SK-N-SH (cell line): ENCODE measurements around the gene EEF1E1. TPM values are rescaled to one million over a fixed set of nuclear protein-coding genes. Genes with fewer than 3 reads are reported as not detected.
A peak's percentile ranks its signal among the peaks of the same experiment; 100 is the strongest.

Source experiments
- CTCF ChIA-PET: fragments of 300-600, 350-600 bp; formaldehyde crosslinking; extraction: SDS; loops from one replicate; lab custom pipeline; 2021; lab: Yijun Ruan, JAX
- POLR2A ChIA-PET: fragments of 350-600 bp; sonication (Branson Sonifier 250); formaldehyde crosslinking; extraction: SDS; loops from one replicate; lab custom pipeline; 2020; ENCODE audit warnings: antibody characterized with exemption, inconsistent platforms; lab: Yijun Ruan, JAX
- DNase-seq: peaks from one replicate; pipeline ENCODE4 v3.0.0; 2012
- H2AFZ ChIP-seq: fragments of 200-600 bp; sonication (generic); 2 replicates; pipeline ENCODE4 v1.8.1; 2016; ENCODE audit warnings: antibody characterized with exemption, mild to moderate bottlenecking, low read depth
- H3F3A ChIP-seq: fragments of 200-600 bp; sonication (generic); replicated peaks from 2 replicates; pipeline ENCODE3; 2016; ENCODE audit warnings: antibody characterized with exemption, mild to moderate bottlenecking; ENCODE audit not compliant: insufficient read depth
- H3K27ac ChIP-seq, 2 experiments: fragments of 200-500 bp in 1 of 2; fragments of 200-600 bp in 1 of 2; sonication (Bioruptor generic) in 1 of 2; sonication (generic), shearing (Covaris generic) in 1 of 2; 2 replicates each; pipeline versions ENCODE4 v1.5.1 to v1.6.1; 2014 to 2016; ENCODE audit warnings: low read depth in 2 of 2, inconsistent platforms in 1 of 2, low read length in 1 of 2, mild to moderate bottlenecking in 1 of 2, mixed read lengths in 1 of 2
- H3K27me3 ChIP-seq: fragments of 200-600 bp; sonication (generic), shearing (Covaris generic); 2 replicates; pipeline ENCODE4 v1.6.1; 2016; ENCODE audit warnings: mixed run types; ENCODE audit not compliant: insufficient read depth
- H3K36me3 ChIP-seq, 2 experiments: fragments of 200-500 bp in 1 of 2; fragments of 200-600 bp in 1 of 2; sonication (Bioruptor generic) in 1 of 2; sonication (generic) in 1 of 2; replicated peaks in 1 of 2; 2 replicates each; pipeline versions ENCODE3 to v1.5.1; 2014 to 2016; ENCODE audit warnings: low read length in 1 of 2, mild to moderate bottlenecking in 1 of 2; ENCODE audit not compliant: insufficient read depth in 2 of 2, control insufficient read depth in 1 of 2
- H3K4me1 ChIP-seq, 2 experiments: fragments of 200-500 bp in 1 of 2; fragments of 200-600 bp in 1 of 2; sonication (Bioruptor generic) in 1 of 2; sonication (generic), shearing (Covaris generic) in 1 of 2; 2 replicates each; pipeline versions ENCODE4 v1.5.1 to v1.6.1; 2014 to 2016; ENCODE audit warnings: low read depth in 1 of 2, low read length in 1 of 2, mixed run types in 1 of 2; ENCODE audit not compliant: insufficient read depth in 2 of 2, control insufficient read depth in 1 of 2
- H3K4me2 ChIP-seq: fragments of 200-600 bp; sonication (generic), shearing (Covaris generic); 2 replicates; pipeline ENCODE4 v1.6.1; 2017; ENCODE audit warnings: mixed run types
- H3K4me3 ChIP-seq, 2 experiments: fragments of 200-500 bp in 1 of 2; fragments of 200-600 bp in 1 of 2; sonication (Bioruptor generic) in 1 of 2; sonication (generic), shearing (Covaris generic) in 1 of 2; 2 replicates each; pipeline versions ENCODE4 v1.5.1 to v1.8.1; 2014 to 2016; ENCODE audit warnings: low read depth in 2 of 2, inconsistent platforms in 1 of 2, low read length in 1 of 2, mild to moderate bottlenecking in 1 of 2, mixed read lengths in 1 of 2, moderate library complexity in 1 of 2
- H3K79me2 ChIP-seq: fragments of 200-600 bp; sonication (generic); 2 replicates; pipeline ENCODE4 v1.8.1; 2017; ENCODE audit warnings: mild to moderate bottlenecking; ENCODE audit not compliant: insufficient read depth
- H3K9ac ChIP-seq: fragments of 200-600 bp; sonication (generic); 2 replicates; pipeline ENCODE4 v1.6.1; 2017; ENCODE audit warnings: mixed run types
- H3K9me2 ChIP-seq: fragments of 200-600 bp; sonication (generic); 2 replicates; pipeline ENCODE4 v1.6.1; 2017; ENCODE audit warnings: mixed run types
- H3K9me3 ChIP-seq: fragments of 200-600 bp; sonication (generic); 2 replicates; pipeline ENCODE4 v1.6.1; 2017; ENCODE audit warnings: mixed run types, mild to moderate bottlenecking, moderate library complexity
- H4K20me1 ChIP-seq: fragments of 200-600 bp; sonication (generic); 2 replicates; pipeline ENCODE4 v1.6.1; 2017; ENCODE audit warnings: mild to moderate bottlenecking, mixed run types; ENCODE audit not compliant: insufficient read depth
- CHD2 ChIP-seq: fragments of 150-350 bp; IDR thresholded peaks from 2 replicates; pipeline ENCODE4 v1.6.1; 2018; ENCODE audit warnings: low read length; ENCODE audit not compliant: partially characterized antibody
- ELF1 ChIP-seq: IDR thresholded peaks from 2 replicates; pipeline ENCODE4 v1.4.0; 2012
- EP300 ChIP-seq, 2 experiments: IDR thresholded peaks; 2 replicates each; pipeline versions ENCODE4 v1.4.0 to v1.6.1; 2012; ENCODE audit warnings: borderline replicate concordance in 1 of 2, low read depth in 1 of 2, low read length in 1 of 2
- FOSL2 ChIP-seq: IDR thresholded peaks from 2 replicates; pipeline ENCODE4 v1.4.0; 2012; ENCODE audit warnings: low read depth, mild to moderate bottlenecking, moderate library complexity, borderline replicate concordance
- GABPA ChIP-seq: IDR thresholded peaks from 2 replicates; pipeline ENCODE4 v1.4.0; 2012; ENCODE audit warnings: low read depth, mild to moderate bottlenecking
- JUND ChIP-seq: IDR thresholded peaks from 2 replicates; pipeline ENCODE4 v1.4.0; 2012
- MAX ChIP-seq: IDR thresholded peaks from 2 replicates; pipeline ENCODE4 v1.4.0; 2012; ENCODE audit warnings: low read depth
- MEF2A ChIP-seq: IDR thresholded peaks from 2 replicates; pipeline ENCODE4 v1.4.0; 2012; ENCODE audit warnings: low read depth, borderline replicate concordance
- NFIC ChIP-seq: IDR thresholded peaks from 2 replicates; pipeline ENCODE4 v1.4.0; 2012; ENCODE audit warnings: borderline replicate concordance
- NRF1 ChIP-seq: IDR thresholded peaks from 2 replicates; pipeline ENCODE4 v1.6.1; 2012; ENCODE audit warnings: low read depth, mild to moderate bottlenecking, low read length
- PBX3 ChIP-seq: IDR thresholded peaks from 2 replicates; pipeline ENCODE4; 2012
- RFX5 ChIP-seq: IDR thresholded peaks from 2 replicates; pipeline ENCODE4 v1.6.1; 2012; ENCODE audit warnings: mild to moderate bottlenecking, improper control_type of control experiment, low read length
- RXRA ChIP-seq: IDR thresholded peaks from 2 replicates; pipeline ENCODE4 v1.4.0; 2012; ENCODE audit warnings: low read depth, mild to moderate bottlenecking, borderline replicate concordance
- SMC3 ChIP-seq: IDR thresholded peaks from 2 replicates; pipeline ENCODE4 v1.6.1; 2012; ENCODE audit warnings: low read depth, low read length, improper control_type of control experiment
- TCF12 ChIP-seq: IDR thresholded peaks from 2 replicates; pipeline ENCODE4 v1.4.0; 2012
- TEAD4 ChIP-seq: IDR thresholded peaks from 2 replicates; pipeline ENCODE4 v1.4.0; 2012; ENCODE audit warnings: mild to moderate bottlenecking, borderline replicate concordance; ENCODE audit not compliant: insufficient read depth
- YY1 ChIP-seq: IDR thresholded peaks from 2 replicates; pipeline ENCODE4 v1.4.0; 2012; ENCODE audit warnings: low read depth, mild to moderate bottlenecking
- ZBTB33 ChIP-seq: IDR thresholded peaks from 2 replicates; pipeline ENCODE4 v1.4.0; 2012; ENCODE audit warnings: low read depth, borderline replicate concordance
- WGBS: methylation state at CpG from one replicate; pipeline ENCODE4 v1.1.6; 2017; ENCODE audit warnings: low lambda C conversion rate; 5-methylcytosine and 5-hydroxymethylcytosine counted together
- polyA plus RNA-seq, 3 experiments: library from polyadenylated mRNA; depleted of rRNA; stranded (reverse); fragments of >200 nt; gene quantifications; 2 replicates each; pipeline ENCODE4 v1.2.3, GENCODE V29; 2012

The EEF1E1 gene
- polyA plus RNA-seq, 1 of the 3 experiments (the other 2 are of a cell fraction): 60.8 TPM

GRCh38 chr6:8084586-8084985 is 17.8 kb downstream of the EEF1E1 start:
- Histone ChIP-seq H4K20me1 (no peaks in the 10 kb centered on the region), H2AFZ (no peak overlapping the region), H3K36me3 (peaks cover 31 to 32% of the 10 kb centered on the region in 2 experiments), H3K9ac (peak overlapping the region; percentile 42; the same call in 1 of the 2 replicates), H3K4me1 (peaks cover 0 to 45% of the 10 kb centered on the region in 2 experiments; a peak in 3 of 4 replicates), H3K27ac (peak overlapping the region in 1 of 2 experiments; percentile 92; a peak in 2 of 4 replicates), H3K4me2 (peak overlapping the region; percentile 68), H3K79me2 (peaks cover 26% of the 10 kb centered on the region; the same call in 1 of the 2 replicates), H3K4me3 (no peak overlapping the region), H3K27me3 (no peaks in the 10 kb centered on the region), H3F3A (peaks cover 33% of the 10 kb centered on the region), H3K9me3 (no peaks in the 10 kb centered on the region), H3K9me2 (no peaks in the 10 kb centered on the region)
- TF ChIP-seq CHD2 (no peak), ZBTB33 (no peak), ELF1 (no peak), GABPA (no peak), MEF2A (no peak)
- WGBS: 50% methylated on average over 4 of the region's 4 CpGs
- no peak for DNase-seq
- ChIA-PET POLR2A (no interaction called here), CTCF (no interaction called here)

GRCh38 chr6:8082954-8083858 is 19.1 kb downstream of the EEF1E1 start:
- Histone ChIP-seq H3K9ac (peak overlapping the region; percentile 59; the same call in 1 of the 2 replicates), H2AFZ (no peak overlapping the region; the same call in 1 of the 2 replicates), H4K20me1 (no peaks in the 10 kb centered on the region), H3K4me3 (peak overlapping the region in 1 of 2 experiments; percentile 42; a peak in 1 of 4 replicates), H3K27ac (peak overlapping the region in 1 of 2 experiments; percentile 92; a peak in 2 of 4 replicates), H3K4me1 (peaks cover 0 to 45% of the 10 kb centered on the region in 2 experiments; a peak in 3 of 4 replicates), H3K4me2 (peak overlapping the region; percentile 68), H3K27me3 (no peaks in the 10 kb centered on the region), H3K79me2 (peaks cover 26% of the 10 kb centered on the region; the same call in 1 of the 2 replicates), H3K9me3 (no peaks in the 10 kb centered on the region), H3K9me2 (no peaks in the 10 kb centered on the region), H3K36me3 (peaks cover 20 to 21% of the 10 kb centered on the region in 2 experiments), H3F3A (peaks cover 33% of the 10 kb centered on the region)
- POLR2A ChIA-PET: no interaction called here
- WGBS: 27% methylated on average over 11 of the region's 11 CpGs
- DNase-seq: no peak
- CTCF ChIA-PET: no interaction called here
- TF ChIP-seq PBX3 (peak; percentile 63), RXRA (peak; percentile 35; the same call in 1 of the 2 replicates), SMC3 (no peak), TCF12 (peak; percentile 90), TEAD4 (0 out of 2 replicates have a peak, but pooled peaks have one; percentile 64), RFX5 (no peak), JUND (peak; percentile 89), CHD2 (no peak), ELF1 (no peak), MEF2A (peak; percentile 47; the same call in 1 of the 2 replicates), EP300 (IDR thresholded peaks at IDR 0.05; ENCODE audit: borderline replicate concordance in 1 of 2, low read depth in 1 of 2, low read length in 1 of 2) (peak in 1 of 2 experiments; percentile 54; a peak in 1 of 4 replicates), FOSL2 (peak; percentile 85), NFIC (peak; percentile 46; the same call in 1 of the 2 replicates), MAX (no peak), NRF1 (no peak), YY1 (no peak)
